ENCODE measurements around the gene MPO. TPM values are rescaled to one million over a fixed set of nuclear protein-coding genes. Genes with fewer than 3 reads are reported as not detected.

The MPO gene
- total RNA-seq, 6 experiments from 2014 or later = 0.26 to 4.2 (median 1.9) TPM; not detected in 2

DNA sequence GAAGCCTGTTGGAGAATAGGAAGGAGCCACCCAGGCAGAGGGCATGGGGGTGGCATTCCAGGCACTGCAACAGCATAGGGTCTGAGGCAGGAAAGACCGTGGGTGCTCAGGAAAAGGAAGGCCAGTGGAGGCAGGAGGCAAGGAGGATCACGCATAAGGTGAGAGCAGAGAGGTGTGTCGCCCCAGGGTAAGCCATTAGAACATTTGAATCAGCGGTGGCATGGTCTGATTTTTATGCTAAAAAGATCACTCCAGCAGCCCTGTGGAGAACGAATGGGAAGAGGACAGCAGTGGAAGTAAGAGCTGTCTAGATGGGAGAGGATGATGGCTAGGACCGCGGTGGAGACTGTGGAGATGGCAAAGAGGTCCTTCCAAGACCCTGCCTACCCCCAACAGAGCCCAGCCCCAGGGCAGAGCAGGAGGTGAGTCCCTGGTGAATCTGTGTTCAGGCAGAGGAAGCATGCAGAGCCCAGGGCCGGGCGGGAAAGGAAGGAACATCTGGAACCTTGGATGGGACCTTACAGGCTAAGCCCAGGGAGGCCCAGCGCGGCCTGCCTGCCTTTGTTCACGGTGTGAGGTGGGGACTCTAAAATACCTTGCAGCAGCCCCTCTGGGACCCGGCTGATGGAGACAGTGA is 34.5 kb downstream of the MPO start:
- intact Hi-C loops (cut with DNase I) = no loop called here
- Histone ChIP-seq H3K4me3 (no peak overlapping the region), H3K9me3 (no peaks in the 10 kb centered on the region), H3K4me1 (peaks cover 0 to 5% (median 1%) of the 10 kb centered on the region in 4 donors), H3K27me3 (no peaks in the 10 kb centered on the region), H3K27ac (no peak overlapping the region), H3K36me3 (no peaks in the 10 kb centered on the region)
- ATAC-seq (no peak), DNase-seq (no peak)
- WGBS (ENCODE audit: insufficient coverage, low coverage, low lambda C conversion rate, missing lambda C conversion rate) = 64% methylated on average over 10 of the region's 13 CpGs
- TF ChIP-seq, protein P1, sequence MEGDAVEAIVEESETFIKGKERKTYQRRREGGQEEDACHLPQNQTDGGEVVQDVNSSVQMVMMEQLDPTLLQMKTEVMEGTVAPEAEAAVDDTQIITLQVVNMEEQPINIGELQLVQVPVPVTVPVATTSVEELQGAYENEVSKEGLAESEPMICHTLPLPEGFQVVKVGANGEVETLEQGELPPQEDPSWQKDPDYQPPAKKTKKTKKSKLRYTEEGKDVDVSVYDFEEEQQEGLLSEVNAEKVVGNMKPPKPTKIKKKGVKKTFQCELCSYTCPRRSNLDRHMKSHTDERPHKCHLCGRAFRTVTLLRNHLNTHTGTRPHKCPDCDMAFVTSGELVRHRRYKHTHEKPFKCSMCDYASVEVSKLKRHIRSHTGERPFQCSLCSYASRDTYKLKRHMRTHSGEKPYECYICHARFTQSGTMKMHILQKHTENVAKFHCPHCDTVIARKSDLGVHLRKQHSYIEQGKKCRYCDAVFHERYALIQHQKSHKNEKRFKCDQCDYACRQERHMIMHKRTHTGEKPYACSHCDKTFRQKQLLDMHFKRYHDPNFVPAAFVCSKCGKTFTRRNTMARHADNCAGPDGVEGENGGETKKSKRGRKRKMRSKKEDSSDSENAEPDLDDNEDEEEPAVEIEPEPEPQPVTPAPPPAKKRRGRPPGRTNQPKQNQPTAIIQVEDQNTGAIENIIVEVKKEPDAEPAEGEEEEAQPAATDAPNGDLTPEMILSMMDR (IDR thresholded peaks at IDR 0.05) = no peak
- TF ChIP-seq POLR2A (IDR thresholded peaks at IDR 0.05) = no peak

DNA sequence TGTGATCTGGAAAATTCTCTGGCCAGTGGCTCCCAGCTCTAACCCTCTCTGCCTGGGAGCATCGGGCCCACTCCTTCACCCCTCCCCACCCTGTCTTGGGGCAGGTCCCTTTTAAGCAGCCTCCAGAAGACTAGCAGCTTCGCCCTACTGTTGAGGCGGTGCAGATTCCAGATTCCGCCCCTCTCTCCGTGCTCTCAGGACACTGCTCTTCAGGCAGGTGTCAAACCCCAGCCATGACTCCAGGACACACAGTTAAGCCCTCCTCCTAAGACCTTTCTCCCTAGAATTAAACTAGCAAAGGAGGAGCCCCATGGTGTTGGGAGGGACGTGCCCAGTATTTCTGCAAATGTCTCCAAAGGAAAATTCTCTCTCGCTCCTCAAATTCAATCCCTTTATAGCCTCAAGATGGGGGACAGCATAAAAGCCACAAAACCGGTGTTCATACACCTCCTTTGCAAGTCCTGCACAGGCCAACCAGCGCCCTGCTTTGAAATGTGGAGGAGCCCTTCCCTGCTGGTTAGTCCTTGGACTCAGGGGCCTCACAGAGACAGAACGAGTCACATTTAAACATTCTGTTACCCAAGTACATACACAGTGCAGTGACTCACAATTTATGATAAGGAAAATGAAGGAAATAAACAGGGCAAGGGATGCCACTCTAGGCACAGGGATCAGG is 35.2 kb downstream of the MPO start:
- no peak for DNase-seq

DNA sequence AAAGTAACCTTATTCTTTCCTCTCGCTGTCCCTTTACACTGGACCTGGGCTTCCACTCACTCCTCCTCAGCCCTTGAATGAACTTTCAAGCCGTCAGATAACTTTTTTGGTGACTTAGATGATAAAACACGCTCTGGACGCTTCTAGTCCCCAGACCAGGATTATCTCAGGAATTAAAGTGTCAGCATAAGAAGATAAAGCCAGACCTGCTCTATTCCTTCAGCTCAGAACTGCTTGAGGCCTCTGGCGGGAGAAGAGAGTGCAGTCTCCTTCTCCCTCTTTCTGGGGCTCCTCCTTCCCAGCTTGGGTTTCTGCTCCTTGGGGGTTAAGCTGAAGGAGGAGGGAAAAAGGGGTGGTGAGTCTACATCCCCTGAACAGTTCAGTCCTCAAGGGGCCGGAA is 35.8 kb downstream of the MPO start:
- TF ChIP-seq, protein P1 (IDR thresholded peaks at IDR 0.05) = no peak
- TF ChIP-seq POLR2A (IDR thresholded peaks at IDR 0.05) = no peak
- Histone ChIP-seq H3K27me3 (no peaks in the 10 kb centered on the region), H3K36me3 (no peaks in the 10 kb centered on the region), H3K9me3 (no peaks in the 10 kb centered on the region), H3K27ac (no peak overlapping the region), H3K4me3 (no peak overlapping the region), H3K4me1 (peaks cover 0 to 5% (median 1%) of the 10 kb centered on the region in 4 donors)
- DNase-seq (no peak), ATAC-seq (no peak)
- WGBS (ENCODE audit: insufficient coverage, low coverage, low lambda C conversion rate, missing lambda C conversion rate) = 69% methylated on average over 5 of the region's 6 CpGs
- intact Hi-C loops (cut with DNase I) = no loop called here

More for the DNA sequence above, 35.2 kb downstream of the MPO start:
- intact Hi-C loops (cut with DNase I) = no loop called here
- H3K36me3 ChIP-seq = no peaks in the 10 kb centered on the region
- peaks cover 0 to 5% (median 1%) of the 10 kb centered on the region in 4 donors for H3K4me1 ChIP-seq
- H3K27me3 ChIP-seq = no peaks in the 10 kb centered on the region
- WGBS (ENCODE audit: insufficient coverage, low coverage, low lambda C conversion rate, missing lambda C conversion rate) = 33% methylated on average over 7 of the region's 10 CpGs
- no peak overlapping the region for H3K4me3 ChIP-seq
- TF ChIP-seq, protein P1 (IDR thresholded peaks at IDR 0.05) = no peak
- no peaks in the 10 kb centered on the region for H3K9me3 ChIP-seq
- ATAC-seq = no peak
- H3K27ac ChIP-seq = no peak overlapping the region

DNA sequence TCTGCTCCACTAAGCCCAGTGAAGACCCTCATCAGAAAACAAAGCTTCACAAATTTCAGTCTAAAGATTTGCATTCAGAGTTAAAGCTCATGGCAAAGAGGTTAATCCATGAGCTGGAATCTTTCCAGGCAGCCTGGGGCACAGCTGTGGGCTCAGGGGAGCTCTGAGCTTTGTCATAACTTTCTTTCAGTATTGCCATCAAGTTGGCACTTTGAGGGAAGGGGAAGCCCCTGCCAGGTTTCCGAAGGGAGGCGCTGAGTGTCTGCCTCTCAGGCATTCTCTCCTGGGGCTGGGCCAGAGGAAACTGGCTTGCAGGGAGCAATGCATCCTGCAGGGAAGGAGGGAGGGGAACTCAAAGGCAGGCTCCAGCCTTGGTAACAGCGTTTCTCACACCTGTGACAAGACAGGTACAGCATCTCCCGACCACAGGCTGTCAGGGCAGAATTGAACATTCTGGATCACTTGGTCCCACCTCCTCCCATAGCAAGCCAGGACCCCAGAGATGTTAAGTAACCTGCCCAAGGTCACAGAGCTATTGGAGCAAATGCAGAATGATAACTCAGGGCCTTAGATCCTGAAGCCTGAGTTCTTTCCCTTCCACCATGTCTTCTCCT is 38.5 kb downstream of the MPO start:
- H3K27ac ChIP-seq = no peak overlapping the region
- DNase-seq = no peak
- ATAC-seq = no peak
- H3K4me1 ChIP-seq = no peaks in the 10 kb centered on the region
- intact Hi-C loops (cut with DNase I) = no loop called here
- no peaks in the 10 kb centered on the region for H3K27me3 ChIP-seq
- no peaks in the 10 kb centered on the region for H3K36me3 ChIP-seq
- H3K9me3 ChIP-seq = no peaks in the 10 kb centered on the region
- no peak overlapping the region for H3K4me3 ChIP-seq
- no peak for TF ChIP-seq POLR2A (IDR thresholded peaks at IDR 0.05)
- TF ChIP-seq, protein P1 (IDR thresholded peaks at IDR 0.05) = no peak
- 16% methylated on average over 4 of the region's 4 CpGs for WGBS (ENCODE audit: insufficient coverage, low coverage, low lambda C conversion rate, missing lambda C conversion rate)
